Type B pancreatic cell (in vitro differentiated cells): Measurements from ENCODE around the gene ASXL2. TPM values are rescaled to one million over a fixed set of nuclear protein-coding genes. Genes with fewer than 3 reads are reported as not detected.

Experiments used
- DNase-seq: peaks from one replicate; pipeline ENCODE4 v3.0.0; 2021; ENCODE audit warnings: mixed read lengths; ENCODE audit not compliant: unreplicated experiment; ENCODE audit errors: extremely low spot score
- H3K27ac Mint-ChIP-seq: 2 replicates; pipeline ENCODE4 v1.8.0; 2021; ENCODE audit warnings: mild to moderate bottlenecking, mixed read lengths
- H3K27me3 Mint-ChIP-seq: 2 replicates; pipeline ENCODE4 v1.8.0; 2021; ENCODE audit warnings: mixed read lengths
- H3K36me3 Mint-ChIP-seq: 2 replicates; pipeline ENCODE4 v1.8.0; 2021; ENCODE audit warnings: mixed read lengths
- H3K4me1 Mint-ChIP-seq: one replicate; pipeline ENCODE4 v1.8.0; 2021; ENCODE audit warnings: mixed read lengths; ENCODE audit not compliant: unreplicated experiment
- H3K4me3 Mint-ChIP-seq: 2 replicates; pipeline ENCODE4 v1.8.0; 2021; ENCODE audit warnings: mild to moderate bottlenecking, mixed read lengths
- H3K9me3 Mint-ChIP-seq: 2 replicates; pipeline ENCODE4 v1.8.0; 2021; ENCODE audit warnings: mixed read lengths
- CTCF ChIP-seq: fragments of 200-600 bp; sonication (generic); conservative IDR thresholded peaks from 2 replicates; pipeline ENCODE4 v1.5.0; 2021; ENCODE audit warnings: antibody characterized with exemption, mild to moderate bottlenecking
- total RNA-seq: library from RNA; stranded (reverse); gene quantifications from 2 replicates; pipeline ENCODE4 v1.2.1, GENCODE V29; 2021; ENCODE audit warnings: low replicate concordance

Gene ASXL2
- total RNA-seq, 1 donor from 2014 or later = 29.2 TPM

- H3K27me3 Mint-ChIP-seq = no peaks in the 10 kb centered on the region
- H3K9me3 Mint-ChIP-seq = no peaks in the 10 kb centered on the region
- peaks cover 4% of the 10 kb centered on the region for H3K36me3 Mint-ChIP-seq
- peaks cover 4% of the 10 kb centered on the region for H3K4me1 Mint-ChIP-seq
- DNase-seq = no peak
- no peak for TF ChIP-seq CTCF
- H3K4me3 Mint-ChIP-seq = peak overlapping the region; percentile 44
- H3K27ac Mint-ChIP-seq = peak overlapping the region; percentile 26
Observed at GRCh38 chr2:25821225-25822056, 56.8 kb downstream of the ASXL2 start.

GRCh38 chr2:25819597-25820039 lies 58.7 kb downstream of the ASXL2 start:
- H3K36me3 Mint-ChIP-seq = peaks cover 4% of the 10 kb centered on the region
- no peak for DNase-seq
- H3K9me3 Mint-ChIP-seq = no peaks in the 10 kb centered on the region
- no peak overlapping the region for H3K4me3 Mint-ChIP-seq
- TF ChIP-seq CTCF = no peak
- no peak overlapping the region for H3K27ac Mint-ChIP-seq
- H3K27me3 Mint-ChIP-seq = no peaks in the 10 kb centered on the region
- peaks cover 4% of the 10 kb centered on the region for H3K4me1 Mint-ChIP-seq

GRCh38 chr2:25817630-25818029 lies 60.7 kb downstream of the ASXL2 start:
- Mint-ChIP-seq H3K4me3 (no peak overlapping the region), H3K27ac (no peak overlapping the region), H3K9me3 (no peaks in the 10 kb centered on the region), H3K27me3 (no peaks in the 10 kb centered on the region), H3K4me1 (peaks cover 4% of the 10 kb centered on the region), H3K36me3 (peaks cover 4% of the 10 kb centered on the region)
- TF ChIP-seq CTCF = no peak
- DNase-seq = no peak

GRCh38 chr2:25817006-25817405 lies 61.3 kb downstream of the ASXL2 start:
- no peak for TF ChIP-seq CTCF
- no peak overlapping the region for H3K4me3 Mint-ChIP-seq
- no peak overlapping the region for H3K27ac Mint-ChIP-seq
- no peaks in the 10 kb centered on the region for H3K9me3 Mint-ChIP-seq
- peaks cover 4% of the 10 kb centered on the region for H3K36me3 Mint-ChIP-seq
- peaks cover 4% of the 10 kb centered on the region for H3K4me1 Mint-ChIP-seq
- no peak for DNase-seq
- H3K27me3 Mint-ChIP-seq = no peaks in the 10 kb centered on the region

GRCh38 chr2:25816249-25816648 lies 62.0 kb downstream of the ASXL2 start:
- Mint-ChIP-seq H3K36me3 (peaks cover 4% of the 10 kb centered on the region), H3K4me3 (no peak overlapping the region), H3K4me1 (no peaks in the 10 kb centered on the region), H3K27me3 (no peaks in the 10 kb centered on the region), H3K27ac (no peak overlapping the region), H3K9me3 (no peaks in the 10 kb centered on the region)
- no peak for TF ChIP-seq CTCF
- DNase-seq = no peak
